GM18861 (cell line): ENCODE results near the gene LINC01488.

ENCODE experiments used
- ATAC-seq: cut with Tn5 transposase; IDR thresholded peaks from one replicate; pipeline ENCODE4 v1.9.1; 2021; ENCODE audit not compliant: unreplicated experiment

LINC01488 gene

DNA sequence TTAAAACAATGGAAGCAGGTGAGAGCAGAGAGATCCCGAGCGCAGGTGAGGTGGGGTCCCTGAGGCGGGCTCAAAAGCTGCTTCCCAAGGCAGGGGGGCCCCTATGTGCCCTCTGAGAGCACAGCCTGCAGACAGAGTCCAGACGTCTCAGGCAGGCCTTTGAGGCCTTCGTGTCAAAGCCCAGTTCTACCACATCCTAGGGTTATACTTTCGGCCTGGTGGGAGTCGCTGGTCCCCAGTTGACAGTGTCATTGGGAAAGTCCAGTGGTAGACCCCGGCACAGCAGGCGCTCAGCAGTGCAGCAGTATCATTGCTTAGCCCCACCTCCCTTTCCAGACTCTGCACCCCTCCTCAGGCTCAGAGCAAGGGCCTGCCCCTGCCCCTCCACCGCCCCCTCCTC, 9.1 kb downstream of the LINC01488 start:
- ATAC-seq = no peak

DNA sequence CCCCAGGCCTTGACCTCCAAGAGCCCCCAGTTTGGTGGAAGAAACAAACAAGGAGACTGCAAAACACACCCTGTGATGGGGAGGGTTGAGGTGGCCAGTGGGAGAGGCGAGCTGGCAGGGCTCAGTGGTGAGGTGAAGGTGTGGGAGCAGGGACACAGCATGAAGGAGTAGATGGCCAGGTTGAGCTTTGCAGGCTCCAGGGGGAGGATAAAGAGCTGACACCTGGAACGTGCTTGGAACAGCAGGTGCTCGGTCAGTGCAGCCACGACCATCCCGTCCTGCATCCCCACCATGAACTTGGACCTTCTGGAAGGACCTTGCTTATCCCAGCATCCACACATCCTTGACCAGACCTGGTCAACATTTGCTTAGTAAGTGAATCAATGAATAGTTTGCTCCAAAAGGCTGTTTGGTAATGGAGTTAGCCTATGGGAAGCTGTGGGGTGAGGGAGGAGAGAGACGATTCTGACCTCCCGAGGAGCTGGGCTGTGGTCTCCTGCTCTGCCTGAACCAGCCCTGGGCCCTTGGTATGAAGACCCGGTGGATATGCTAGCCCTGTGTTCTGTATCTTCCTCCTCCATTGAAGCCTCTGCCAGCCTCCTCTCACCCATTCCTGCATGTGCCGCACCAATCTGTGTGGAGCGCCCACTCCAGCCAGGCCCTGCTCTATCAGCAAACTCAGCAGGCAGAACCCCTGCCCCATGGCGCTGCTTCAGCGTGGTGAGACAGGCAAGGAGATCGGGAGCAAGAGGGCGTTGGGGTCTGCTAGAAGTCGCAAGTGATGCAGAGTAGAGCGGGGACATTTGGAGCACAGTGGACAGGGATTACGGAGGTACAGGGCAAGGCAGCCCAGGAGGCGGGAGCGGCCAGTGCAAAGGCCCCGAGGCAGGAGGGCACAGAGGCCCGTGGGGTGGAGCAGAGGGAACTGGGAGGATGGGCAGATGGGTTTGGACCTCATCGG, 9.9 kb downstream of the LINC01488 start:
- ATAC-seq = no peak

DNA sequence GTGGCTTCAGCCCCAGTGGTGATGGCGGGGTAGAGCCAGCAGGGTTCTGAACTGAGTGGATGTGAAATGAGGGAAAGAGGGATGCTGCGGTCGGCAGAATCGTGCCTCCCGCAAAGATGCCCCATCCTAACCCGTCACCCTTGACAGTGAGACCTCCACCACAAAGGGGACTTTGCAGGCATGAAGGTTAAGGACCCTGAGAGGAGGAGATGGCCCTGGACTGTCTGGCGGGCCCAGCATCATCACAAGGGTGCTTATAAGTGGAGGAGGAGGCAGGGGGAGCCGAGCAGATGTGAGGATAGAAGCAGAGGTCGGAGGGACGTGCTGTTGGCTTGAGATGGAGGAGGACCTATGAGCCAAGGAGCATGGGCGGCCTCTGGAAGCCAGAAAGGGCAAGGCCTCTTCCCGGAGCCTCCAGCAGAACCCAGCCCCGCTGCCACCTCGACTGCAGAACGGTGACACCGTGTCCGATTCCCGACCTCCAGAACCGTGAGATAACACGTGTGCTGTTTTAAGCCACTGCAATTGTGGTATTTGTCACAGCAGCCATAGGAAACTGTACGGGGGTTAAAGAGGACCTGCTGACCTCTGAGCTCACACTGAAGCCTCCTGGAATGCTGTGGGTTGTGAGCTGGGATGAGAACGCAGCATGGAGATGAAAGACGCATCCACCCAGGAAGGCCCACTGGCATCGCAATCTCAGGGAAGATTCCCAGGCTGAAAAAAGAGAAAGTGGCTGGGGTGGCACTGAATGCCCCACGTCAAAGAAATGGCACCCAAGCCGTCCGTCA, 10.9 kb downstream of the LINC01488 start:
- no peak for ATAC-seq

DNA sequence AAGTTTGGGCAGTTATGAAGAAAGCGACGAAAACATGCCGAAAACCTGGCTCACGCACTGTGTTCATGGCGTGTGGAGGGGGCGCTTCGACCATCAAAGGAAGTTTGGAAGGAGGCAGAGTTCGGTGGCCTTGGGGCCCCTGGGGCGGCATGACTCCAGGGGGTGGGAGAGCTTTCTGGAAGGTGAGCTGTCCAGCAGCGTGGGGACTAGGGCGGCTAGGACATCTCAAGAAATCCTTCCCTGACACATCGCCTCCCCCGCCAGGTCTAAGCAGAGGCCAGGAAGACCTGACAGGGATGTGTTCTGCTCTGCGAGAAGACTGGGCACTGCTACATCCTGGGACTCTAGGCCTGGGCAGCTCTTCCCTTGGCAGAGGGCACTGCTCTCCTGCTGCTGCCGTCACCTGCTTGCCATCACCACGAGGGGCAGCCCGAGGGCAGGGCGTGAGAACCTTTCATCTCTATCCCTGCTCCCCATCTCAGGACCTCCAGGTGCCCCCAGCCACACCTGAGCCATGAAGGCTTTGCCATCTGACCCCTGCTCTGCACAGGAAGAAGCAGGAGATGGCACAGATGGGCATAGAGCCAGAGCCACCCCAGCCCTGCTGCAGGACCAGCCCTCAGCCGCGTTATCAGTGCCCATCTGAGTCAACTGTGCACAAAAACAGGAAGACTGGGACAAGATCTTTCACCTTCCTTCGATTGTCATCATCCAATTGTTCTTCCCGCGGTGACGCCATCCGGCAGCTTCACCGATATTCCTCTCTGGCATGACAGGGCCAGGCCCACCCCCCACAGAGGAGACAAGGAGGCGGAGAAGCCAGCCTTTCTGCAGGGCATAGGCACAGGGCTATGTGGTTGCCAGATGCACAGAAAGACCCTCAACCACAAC, 12.7 kb downstream of the LINC01488 start:
- ATAC-seq = no peak

DNA sequence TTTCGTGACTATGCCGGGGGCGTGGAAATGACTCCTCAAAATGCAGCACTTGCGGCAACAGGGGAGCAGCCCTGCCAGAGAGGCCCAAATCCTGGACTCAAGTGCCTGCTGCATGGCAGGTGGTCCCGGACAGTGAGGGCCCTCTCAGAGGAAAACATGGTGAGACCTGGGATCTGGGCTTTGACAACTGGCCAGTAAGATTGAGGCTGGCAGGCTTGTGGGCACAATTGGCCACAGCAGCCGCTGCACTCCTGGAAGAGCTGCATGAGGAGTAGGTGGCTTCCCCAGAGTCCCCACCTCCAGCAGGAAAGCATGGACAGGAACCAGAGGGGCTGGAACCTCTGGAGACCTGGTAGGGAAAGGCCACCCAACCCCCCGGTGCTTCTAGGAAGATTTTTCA, 13.4 kb downstream of the LINC01488 start:
- no peak for ATAC-seq

DNA sequence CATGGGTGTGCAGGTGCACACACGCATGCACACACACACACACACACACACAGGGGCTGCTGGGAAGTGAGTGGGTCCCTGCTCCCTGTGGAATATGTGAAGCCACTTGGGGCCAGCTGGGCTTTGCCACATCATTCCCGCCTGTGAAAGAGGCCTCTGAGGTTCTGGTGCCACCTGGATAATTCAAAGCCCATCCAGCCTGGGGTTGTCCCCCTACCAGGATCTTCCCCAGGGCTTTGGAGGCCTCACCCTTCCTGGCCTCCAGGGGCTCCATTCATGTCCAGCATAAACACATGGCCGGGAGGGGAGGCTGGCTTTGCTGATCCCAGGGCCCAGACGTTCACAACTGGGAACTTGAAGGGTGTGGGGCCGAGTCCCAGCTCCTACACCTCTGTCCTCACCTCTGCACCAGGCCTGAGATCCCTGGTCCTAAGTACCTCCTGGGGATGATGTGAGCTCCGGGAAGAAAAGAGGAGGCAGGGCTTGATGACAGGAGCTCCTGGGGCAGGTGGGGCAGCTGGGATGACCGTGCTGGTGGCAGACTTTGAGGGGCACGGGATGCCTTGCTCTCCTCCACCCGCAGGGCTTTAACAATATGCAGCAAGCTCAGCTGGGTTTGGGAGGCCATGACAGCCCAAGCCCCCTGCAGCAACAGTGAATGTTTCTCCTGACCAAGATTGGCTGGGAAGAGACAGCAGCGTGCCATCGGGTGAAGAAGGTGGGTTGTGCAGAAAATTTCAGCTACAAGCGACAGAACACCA, 14.2 kb downstream of the LINC01488 start:
- ATAC-seq = no peak

DNA sequence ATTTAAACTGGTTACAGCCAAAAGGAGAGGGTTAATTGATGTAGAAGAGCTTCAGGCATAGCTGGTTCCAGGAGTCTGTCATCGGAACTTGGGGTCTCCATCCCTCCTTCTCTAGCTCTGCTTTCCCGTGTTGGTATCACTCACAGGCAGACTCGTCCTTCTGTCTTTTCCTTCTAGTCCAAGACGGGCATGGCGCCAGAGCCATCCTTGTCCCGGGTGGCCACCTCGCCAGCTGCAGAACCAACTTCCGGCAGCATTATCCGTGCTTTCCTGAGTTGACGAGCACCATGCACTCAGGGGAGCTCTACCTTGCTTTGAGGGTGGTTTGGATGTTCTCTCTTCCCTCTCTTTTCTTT, 14.7 kb downstream of the LINC01488 start:
- ATAC-seq = no peak

DNA sequence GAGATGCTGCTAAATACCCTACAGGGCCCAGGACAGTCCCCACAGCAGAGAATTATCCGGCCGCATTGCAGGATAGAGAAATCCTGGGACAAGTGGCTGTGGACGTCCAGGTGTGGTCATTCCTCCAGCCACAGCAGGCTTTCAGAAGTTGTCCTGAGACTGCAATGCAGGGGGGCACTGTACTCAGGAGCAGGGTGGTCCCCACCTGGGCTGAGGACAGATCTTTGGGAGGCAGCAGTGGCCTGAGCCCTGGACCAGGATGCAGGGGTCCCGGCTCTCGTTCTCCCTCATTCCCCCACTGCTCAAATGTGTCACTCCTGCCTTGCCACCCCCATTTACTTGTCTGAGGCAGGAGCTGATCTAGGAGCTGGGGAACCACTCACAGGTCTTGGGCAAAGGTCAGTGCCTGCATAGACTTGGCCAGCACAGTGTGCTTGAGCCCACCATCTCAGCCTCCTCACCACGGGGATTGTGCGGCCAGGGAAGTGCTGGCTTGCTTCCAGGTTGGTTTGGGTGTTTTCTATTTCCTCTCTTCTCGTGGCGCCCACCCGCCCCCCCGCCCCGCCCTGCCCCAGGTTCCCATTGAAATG, 15.3 kb downstream of the LINC01488 start:
- no peak for ATAC-seq

DNA sequence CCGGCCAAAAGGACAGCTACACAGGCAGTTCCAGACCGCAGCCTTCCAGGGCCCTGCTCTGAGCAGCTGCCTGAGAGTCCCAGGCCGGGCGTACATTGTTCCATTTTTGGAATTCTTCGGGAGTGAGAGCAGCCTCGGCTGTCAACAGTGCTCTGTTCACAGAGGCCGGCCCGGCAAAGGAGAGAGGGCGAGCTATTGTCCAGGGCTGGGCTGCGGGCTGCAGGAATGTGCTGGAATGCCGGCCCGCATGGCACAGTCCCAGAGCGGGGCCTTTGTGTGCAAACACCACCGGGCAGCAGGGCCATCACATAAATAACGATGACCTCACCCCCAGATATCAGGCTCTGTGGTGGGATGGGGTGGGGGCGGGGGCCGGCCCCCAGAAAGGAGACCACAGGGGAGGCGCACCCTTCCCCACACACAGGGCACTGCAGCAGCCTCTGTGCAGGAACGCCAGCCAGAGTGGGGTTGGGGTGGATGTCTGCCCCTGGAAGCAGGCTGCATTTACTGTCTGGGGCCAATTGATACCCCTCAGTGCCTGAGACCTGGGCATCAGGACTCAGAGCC, 15.8 kb downstream of the LINC01488 start:
- ATAC-seq = no peak

DNA sequence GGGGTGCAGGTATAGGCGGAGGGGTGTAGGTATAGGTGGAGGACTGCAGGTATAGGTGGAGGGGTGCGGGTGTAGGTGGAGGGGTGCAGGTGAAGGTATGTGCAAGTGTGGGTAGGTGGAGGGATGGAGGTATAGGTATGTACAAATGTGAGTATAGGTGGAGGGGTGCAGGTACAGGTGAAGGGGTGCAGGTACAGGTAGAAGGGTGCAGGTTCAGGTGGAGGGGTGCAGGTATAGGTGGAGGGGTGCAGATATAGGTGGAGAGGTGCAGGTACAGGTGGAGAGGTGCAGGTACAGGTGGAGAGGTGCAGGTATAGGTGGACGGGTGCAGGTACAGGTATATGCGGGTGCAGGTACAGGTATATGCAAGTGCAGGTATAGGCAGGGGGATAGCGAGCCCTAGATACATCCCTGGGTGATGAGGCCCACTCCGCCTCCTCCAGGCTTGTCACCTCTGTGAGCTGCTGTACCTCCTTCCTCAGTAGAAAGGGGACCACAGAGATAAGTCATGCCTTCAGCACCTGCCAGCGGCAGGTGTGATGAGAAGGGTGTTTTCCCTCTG, 17.2 kb downstream of the LINC01488 start:
- no peak for ATAC-seq

DNA sequence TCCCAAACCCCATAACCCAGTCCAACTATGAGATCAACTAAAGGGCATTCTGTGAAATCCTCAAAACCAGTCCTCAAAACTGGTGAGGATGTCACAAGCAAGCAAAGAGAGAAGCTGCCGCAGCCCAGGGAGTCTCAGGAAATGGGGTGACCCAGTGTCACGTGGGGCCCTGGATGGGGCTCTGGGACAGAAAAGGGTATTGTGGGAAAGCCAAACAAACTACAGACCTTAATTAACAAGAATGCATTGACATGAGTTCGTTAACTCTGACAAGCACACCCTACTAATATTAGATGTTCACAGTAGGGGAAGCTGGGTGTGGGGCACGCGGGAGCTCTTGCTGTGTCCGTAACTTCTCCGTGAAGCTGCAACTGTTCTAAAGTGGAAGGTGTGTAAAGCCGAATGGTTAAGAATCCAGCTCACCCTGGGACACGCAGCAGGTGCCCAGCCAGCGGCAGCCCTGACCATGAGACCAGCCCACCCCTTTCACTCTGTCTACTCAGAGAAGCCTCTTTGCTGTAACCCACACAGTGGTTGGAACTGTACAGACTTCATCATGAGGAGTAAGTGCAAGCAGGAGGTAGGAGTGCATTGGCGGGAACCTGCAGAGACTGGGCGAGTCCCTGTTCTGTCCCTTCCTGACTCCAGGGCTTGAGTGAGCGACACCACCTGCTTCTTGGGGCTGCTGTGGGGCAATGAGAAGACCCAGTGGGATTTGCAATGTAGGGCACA, 17.9 kb downstream of the LINC01488 start:
- ATAC-seq = no peak

DNA sequence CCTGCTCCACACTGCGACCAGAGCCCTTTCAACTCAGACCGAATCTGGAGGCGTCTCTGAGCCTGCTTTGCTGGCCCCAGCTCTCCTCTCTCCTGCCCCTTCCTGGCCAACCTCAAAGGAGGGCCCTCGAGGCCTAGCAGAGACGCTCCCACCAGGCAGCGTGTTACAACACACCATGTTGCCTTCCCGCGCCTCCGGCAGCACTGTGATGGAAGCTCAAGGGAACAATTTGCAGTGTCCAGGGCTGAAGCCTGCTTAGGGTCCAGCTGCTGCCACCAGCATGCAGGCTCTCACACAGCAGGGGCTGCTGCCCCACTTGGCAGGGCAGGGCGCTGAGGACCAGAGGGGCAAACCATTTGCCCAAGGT, 18.4 kb downstream of the LINC01488 start:
- ATAC-seq = no peak

DNA sequence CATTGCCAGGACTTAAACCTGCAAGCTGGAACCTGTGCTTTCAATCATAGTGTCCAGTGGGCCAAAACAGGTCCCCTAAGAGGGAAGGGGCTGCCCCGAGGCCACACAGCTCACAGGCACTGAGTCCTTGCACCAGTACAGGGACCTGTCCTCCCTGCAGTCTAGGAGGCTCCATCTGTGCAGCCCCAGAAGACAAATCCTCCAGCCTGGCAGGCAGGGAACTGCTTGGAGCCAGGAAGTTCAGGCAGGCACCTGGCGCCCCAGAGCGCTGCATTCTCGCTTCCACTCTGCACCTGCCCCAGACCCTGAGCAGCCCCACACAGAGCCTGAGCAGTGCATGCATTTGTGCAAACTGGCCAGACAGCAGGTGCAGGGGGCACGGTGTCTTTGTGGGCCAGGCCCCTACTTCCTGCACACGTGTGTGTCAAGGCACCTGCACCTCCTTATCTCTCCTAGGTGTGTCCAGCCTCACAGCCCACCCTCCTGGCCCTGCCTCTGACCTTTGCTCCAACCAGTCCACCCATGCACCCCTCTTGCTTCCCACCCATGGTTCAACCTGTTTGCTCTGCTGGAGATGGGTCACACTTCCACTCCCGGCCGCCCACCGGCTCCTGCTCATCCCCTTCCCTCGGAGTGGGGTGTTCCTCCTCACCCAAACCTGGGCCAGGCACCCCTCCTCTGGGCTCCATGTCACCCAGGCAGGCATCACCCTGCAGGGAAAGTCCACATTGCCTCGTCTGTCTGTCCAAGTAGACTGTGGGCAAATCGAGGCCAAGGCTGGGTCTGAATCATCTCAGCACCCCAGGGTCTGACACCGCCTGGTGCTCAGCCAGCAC, 19.0 kb downstream of the LINC01488 start:
- ATAC-seq = no peak

DNA sequence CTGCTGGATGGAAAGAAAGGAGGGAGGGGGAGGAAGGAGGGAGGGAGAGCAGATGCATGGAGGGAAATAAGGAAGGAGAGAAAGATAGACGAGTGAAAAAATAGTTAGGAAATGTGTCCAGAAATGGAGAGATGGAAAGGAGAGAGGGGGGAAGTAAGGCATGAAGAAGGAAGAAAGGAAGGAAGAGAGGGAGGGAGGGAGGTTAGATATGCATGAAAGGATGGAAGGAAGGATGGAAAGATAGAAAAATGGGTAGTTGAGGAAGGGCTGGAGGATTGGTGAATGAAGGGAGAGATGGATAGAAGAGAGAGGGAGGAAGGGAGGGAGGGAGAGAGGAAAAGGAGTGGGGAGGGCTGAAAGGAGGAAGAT, 19.6 kb downstream of the LINC01488 start:
- no peak for ATAC-seq

DNA sequence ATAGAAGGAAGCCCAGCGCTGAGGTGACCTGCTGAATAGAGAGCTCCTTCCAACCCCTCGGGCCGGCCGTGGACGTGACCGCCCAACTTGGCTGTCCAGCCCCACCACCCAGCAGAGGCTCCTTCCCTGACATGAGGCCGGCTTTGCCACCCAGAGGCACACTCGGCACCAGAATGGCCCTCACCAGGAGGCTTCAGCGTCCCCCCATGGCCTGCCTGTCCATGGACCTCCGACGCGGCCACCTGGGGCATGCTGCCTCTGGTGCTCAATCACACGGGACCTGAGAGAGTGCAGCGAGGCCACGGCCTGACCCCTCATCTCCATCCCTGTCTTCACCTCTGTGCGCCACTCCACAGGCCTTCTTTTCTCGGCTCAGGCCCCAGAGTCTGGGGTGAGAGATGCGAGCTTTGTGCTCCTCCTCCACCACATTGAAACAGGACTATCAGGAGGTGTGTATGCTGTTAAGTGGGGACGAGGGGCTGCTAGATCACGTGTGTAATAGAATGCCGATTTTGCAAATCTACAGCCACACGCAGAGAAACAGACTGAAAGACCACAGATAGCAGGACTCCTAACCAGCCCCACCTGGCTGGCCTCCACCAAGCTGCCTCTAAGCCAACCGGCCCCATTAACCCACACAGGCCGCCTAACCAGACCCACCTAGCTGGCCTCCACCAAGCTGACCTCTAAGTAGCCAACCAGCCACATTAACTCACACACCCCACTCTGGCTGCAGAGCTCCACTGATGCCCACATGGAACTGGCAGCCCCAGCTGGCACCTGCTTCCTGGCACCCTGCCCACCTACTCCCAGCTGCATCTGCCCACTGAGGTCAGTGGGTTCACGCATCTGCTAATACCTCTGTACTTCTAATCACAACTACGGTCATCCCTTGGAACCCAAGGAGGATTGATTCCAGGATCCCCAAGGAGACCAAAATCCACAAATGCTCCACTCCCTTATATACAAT, 20.7 kb downstream of the LINC01488 start:
- ATAC-seq = no peak

DNA sequence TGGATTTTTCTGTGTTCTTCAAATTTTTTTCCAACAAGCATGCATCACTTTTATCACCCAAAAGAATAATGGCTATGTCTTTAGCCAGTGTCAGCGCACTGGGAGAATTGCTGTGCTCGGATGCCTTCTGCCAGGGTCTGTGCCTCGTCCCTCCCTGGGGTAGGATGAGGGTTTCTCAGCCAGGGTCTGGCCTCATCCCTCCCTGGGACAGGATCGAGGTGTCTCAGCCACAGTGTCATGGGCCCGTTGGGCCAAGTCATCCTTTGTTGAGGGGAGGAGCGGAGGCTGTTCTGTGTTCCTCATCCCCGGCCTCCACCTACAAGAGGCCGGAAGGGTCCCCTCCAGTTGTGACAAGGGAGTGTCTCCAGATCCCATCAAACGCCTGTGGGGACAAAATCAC, 22.7 kb downstream of the LINC01488 start:
- ATAC-seq = no peak
